Tibial nerve (tissue), 4 donors: ENCODE results near the gene PLD3. TPM values are rescaled to one million over a fixed set of nuclear protein-coding genes. Genes with fewer than 3 reads are reported as not detected.
A peak's percentile ranks its signal among the peaks of the same experiment; 100 is the strongest.
"Not testable (repeated sequence)": the region's sequence is repeated elsewhere in the genome, so short reads cannot be mapped to it uniquely, and the experiment has no call there.

ENCODE experiments used
- DNase-seq, 2 donors: peaks; one replicate each; pipeline ENCODE4 v3.0.0-alpha.2; 2019; ENCODE audit warnings: low spot score in 2 of 2
- H3K27ac ChIP-seq, 4 donors: fragments of 200-600 bp; sonication (generic) in 3 of 4; one replicate each; pipeline ENCODE4 v1.5.1; 2017 to 2019; ENCODE audit warnings: mild to moderate bottlenecking in 1 of 4
- H3K27me3 ChIP-seq, 2 donors: fragments of 200-600 bp; sonication (generic) in 1 of 2; one replicate each; pipeline versions ENCODE4 v1.5.1 to v1.6.0; 2017 to 2019
- H3K36me3 ChIP-seq, 3 donors: fragments of 200-600 bp; sonication (generic); one replicate each; pipeline ENCODE4 v1.5.1; 2018 to 2019
- H3K4me1 ChIP-seq, 4 donors: fragments of 200-600 bp; sonication (generic) in 3 of 4; one replicate each; pipeline ENCODE4 v1.5.1; 2017 to 2019
- H3K4me3 ChIP-seq, 4 donors: fragments of 200-600 bp; sonication (generic) in 3 of 4; one replicate each; pipeline ENCODE4 v1.5.1; 2017 to 2019; ENCODE audit warnings: mild to moderate bottlenecking in 1 of 4, moderate library complexity in 1 of 4
- H3K9me3 ChIP-seq, 4 donors: fragments of 200-600 bp; sonication (generic) in 3 of 4; one replicate each; pipeline ENCODE4 v1.5.1; 2017 to 2019
- CTCF ChIP-seq, 5 experiments: fragments of 200-600 bp in 3 of 5; fragments of 450-650 bp in 2 of 5; sonication (generic) in 3 of 5; IDR thresholded peaks; one replicate each; pipeline ENCODE4 v1.5.1; 2016 to 2019; ENCODE audit warnings: antibody characterized with exemption in 5 of 5, mild to moderate bottlenecking in 3 of 5, moderate library complexity in 2 of 5
- EP300 ChIP-seq, 2 donors: sonication (generic); formaldehyde crosslinking; IDR thresholded peaks; one replicate each; pipeline ENCODE4 v1.6.1; 2017; ENCODE audit warnings: antibody characterized with exemption in 2 of 2, mild to moderate bottlenecking in 1 of 2
- POLR2A ChIP-seq, 2 donors: fragments of 450-650 bp; IDR thresholded peaks; one replicate each; pipeline ENCODE4 v1.6.1; 2017; ENCODE audit warnings: antibody characterized with exemption in 2 of 2, mild to moderate bottlenecking in 2 of 2, moderate library complexity in 2 of 2
- WGBS, 2 donors: methylation state at CpG; one replicate each; pipeline ENCODE4 v1.1.5; 2018; 5-methylcytosine and 5-hydroxymethylcytosine counted together
- total RNA-seq, 4 donors: library from RNA; depleted of rRNA; stranded (reverse); fragments of >200 nt; gene quantifications; one replicate each; pipeline ENCODE4 v1.1.0, GENCODE V29; 2016

Gene PLD3
- total RNA-seq, 4 donors from 2014 or later: 259 to 352 (median 281) TPM

- no peak for DNase-seq
- Histone ChIP-seq H3K36me3 (peaks cover 0 to 34% (median 0%) of the 10 kb centered on the region in 3 donors), H3K27ac (peak overlapping the region in 1 of 4 donors; percentile 5), H3K4me3 (peak overlapping the region in 3 of 4 donors; percentile 6 to 27 (median 19)), H3K27me3 (no peaks in the 10 kb centered on the region), H3K4me1 (peaks cover 0 to 36% (median 2%) of the 10 kb centered on the region in 4 donors), H3K9me3 (no peaks in the 10 kb centered on the region)
- 47 to 48% methylated on average over 36 to 49 of the region's 49 CpGs for WGBS, 2 donors
- TF ChIP-seq POLR2A (IDR thresholded peaks at IDR 0.05) (no peak), CTCF (IDR thresholded peaks at IDR 0.05) (no peak), EP300 (IDR thresholded peaks at IDR 0.05) (no peak)
These were observed 50.1 kb downstream of the PLD3 start for GRCh38 chr19:40398417-40399131.

GRCh38 chr19:40400559-40400958, 52.1 kb downstream of the PLD3 start:
- WGBS, 2 donors: 47 to 54% methylated on average over 3 of the region's 3 CpGs
- DNase-seq: no peak
- Histone ChIP-seq H3K27ac (no peak overlapping the region), H3K36me3 (peaks cover 0 to 25% (median 0%) of the 10 kb centered on the region in 3 donors), H3K4me3 (no peak overlapping the region), H3K9me3 (no peaks in the 10 kb centered on the region), H3K4me1 (peaks cover 0 to 50% (median 2%) of the 10 kb centered on the region in 4 donors), H3K27me3 (no peaks in the 10 kb centered on the region)
- TF ChIP-seq CTCF (IDR thresholded peaks at IDR 0.05): no peak
- TF ChIP-seq POLR2A (IDR thresholded peaks at IDR 0.05): no peak
- no peak for TF ChIP-seq EP300 (IDR thresholded peaks at IDR 0.05)

GRCh38 chr19:40403262-40403984, 54.9 kb downstream of the PLD3 start:
- no peaks in the 10 kb centered on the region for H3K9me3 ChIP-seq
- peaks cover 0 to 46% (median 2%) of the 10 kb centered on the region in 4 donors for H3K4me1 ChIP-seq
- DNase-seq: peak; percentile 82 to 85
- H3K36me3 ChIP-seq: no peaks in the 10 kb centered on the region
- 1 to 2% methylated on average over 34 to 39 of the region's 41 CpGs for WGBS, 2 donors
- peak overlapping the region; percentile 76 to 92 (median 84) for H3K27ac ChIP-seq
- peak overlapping the region; percentile 42 to 68 (median 54) for H3K4me3 ChIP-seq
- peak in 1 of 2 donors; percentile 44 for TF ChIP-seq POLR2A (IDR thresholded peaks at IDR 0.05)
- TF ChIP-seq EP300 (IDR thresholded peaks at IDR 0.05): peak in 1 of 2 donors; percentile 72
- peak in 1 of 5 experiments; percentile 19 for TF ChIP-seq CTCF (IDR thresholded peaks at IDR 0.05)
- no peaks in the 10 kb centered on the region for H3K27me3 ChIP-seq

- H3K4me3 ChIP-seq: peak overlapping the region in 1 of 4 donors; percentile 39
- H3K4me1 ChIP-seq: peaks cover 0 to 34% (median 2%) of the 10 kb centered on the region in 4 donors
- TF ChIP-seq EP300 (IDR thresholded peaks at IDR 0.05) (no peak), CTCF (IDR thresholded peaks at IDR 0.05) (no peak)
- H3K9me3 ChIP-seq: no peaks in the 10 kb centered on the region
- peak overlapping the region in 3 of 4 donors; percentile 31 to 95 (median 72) for H3K27ac ChIP-seq
- DNase-seq: no peak
- peaks cover 0 to 2% of the 10 kb centered on the region in 2 donors for H3K27me3 ChIP-seq
- H3K36me3 ChIP-seq: no peaks in the 10 kb centered on the region
- WGBS, 2 donors: 54 to 56% methylated on average over 22 of the region's 22 CpGs
These were observed 59.5 kb downstream of the PLD3 start for GRCh38 chr19:40407714-40408597.

- H3K27me3 ChIP-seq, DNase-seq, H3K9me3 ChIP-seq, H3K36me3 ChIP-seq: not testable (repeated sequence)
- Histone ChIP-seq H3K4me3 (peak overlapping the region in 1 of 4 donors; percentile 39), H3K4me1 (peaks cover 0 to 28% (median 0%) of the 10 kb centered on the region in 4 donors), H3K27ac (peak overlapping the region in 3 of 4 donors; percentile 31 to 95 (median 72))
- 65 to 77% methylated on average over 8 of the region's 8 CpGs for WGBS, 2 donors
These were observed 60.1 kb downstream of the PLD3 start for GRCh38 chr19:40408598-40408925.
